Measurements from ENCODE around the gene TRIP10.

DNA sequence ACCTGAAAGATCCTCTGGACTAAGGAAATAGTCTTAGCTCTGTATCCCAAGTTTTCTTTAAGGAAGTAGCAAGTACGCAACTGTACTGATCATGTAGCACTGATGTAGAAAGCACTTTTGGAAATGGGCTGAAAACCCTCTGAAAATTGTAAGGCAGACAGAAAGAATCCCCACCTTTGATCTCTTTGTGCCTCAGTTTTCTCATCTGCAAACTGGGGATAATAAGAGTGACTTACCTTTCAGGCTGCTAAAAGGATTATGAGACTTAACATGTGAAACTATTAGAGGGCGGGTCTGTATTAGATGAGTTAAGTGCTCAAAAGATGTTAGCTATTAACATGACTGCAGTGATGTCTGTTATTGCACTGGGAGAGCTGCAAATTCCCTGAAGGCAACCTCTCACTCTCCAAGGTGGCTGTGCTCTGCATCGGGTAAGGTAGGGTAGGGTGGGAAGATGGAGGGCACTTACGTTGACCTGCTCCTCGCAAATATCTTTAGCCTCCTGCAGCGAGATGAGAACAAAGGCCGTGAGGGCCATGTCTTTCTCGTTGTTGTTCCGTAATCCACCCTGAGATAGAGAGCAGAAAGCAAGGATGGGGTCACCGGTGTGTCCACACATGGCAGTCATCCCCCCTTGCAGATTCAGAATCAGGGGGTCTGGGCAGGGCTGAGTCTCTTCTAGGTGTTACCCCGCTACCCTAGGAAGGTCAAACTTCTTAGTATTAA, 49.2 kb upstream of the TRIP10 start:
- TF ChIP-seq POLR2A (IDR thresholded peaks at IDR 0.05) = no peak
- TF ChIP-seq, protein P1, sequence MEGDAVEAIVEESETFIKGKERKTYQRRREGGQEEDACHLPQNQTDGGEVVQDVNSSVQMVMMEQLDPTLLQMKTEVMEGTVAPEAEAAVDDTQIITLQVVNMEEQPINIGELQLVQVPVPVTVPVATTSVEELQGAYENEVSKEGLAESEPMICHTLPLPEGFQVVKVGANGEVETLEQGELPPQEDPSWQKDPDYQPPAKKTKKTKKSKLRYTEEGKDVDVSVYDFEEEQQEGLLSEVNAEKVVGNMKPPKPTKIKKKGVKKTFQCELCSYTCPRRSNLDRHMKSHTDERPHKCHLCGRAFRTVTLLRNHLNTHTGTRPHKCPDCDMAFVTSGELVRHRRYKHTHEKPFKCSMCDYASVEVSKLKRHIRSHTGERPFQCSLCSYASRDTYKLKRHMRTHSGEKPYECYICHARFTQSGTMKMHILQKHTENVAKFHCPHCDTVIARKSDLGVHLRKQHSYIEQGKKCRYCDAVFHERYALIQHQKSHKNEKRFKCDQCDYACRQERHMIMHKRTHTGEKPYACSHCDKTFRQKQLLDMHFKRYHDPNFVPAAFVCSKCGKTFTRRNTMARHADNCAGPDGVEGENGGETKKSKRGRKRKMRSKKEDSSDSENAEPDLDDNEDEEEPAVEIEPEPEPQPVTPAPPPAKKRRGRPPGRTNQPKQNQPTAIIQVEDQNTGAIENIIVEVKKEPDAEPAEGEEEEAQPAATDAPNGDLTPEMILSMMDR (IDR thresholded peaks at IDR 0.05) = no peak
- no peak for TF ChIP-seq EP300 (IDR thresholded peaks at IDR 0.05)

Data from ovary (tissue), 3 donors.